Calu3 (cell line): ENCODE results near the gene HNF1B. TPM values are rescaled to one million over a fixed set of nuclear protein-coding genes. Genes with fewer than 3 reads are reported as not detected.

ENCODE experiments used
- BruUV-seq: library from RNA; stranded (reverse); fragments of 400-500 nt; replicated peaks from 2 replicates; lab custom pipeline; 2021; lab: Mats Ljungman, UMichigan
- CTCF ChIA-PET: fragments of 300-600 bp; sonication (Branson Sonifier 250); formaldehyde crosslinking; loops from one replicate; lab custom pipeline; 2022; ENCODE audit warnings: antibody characterized with exemption; lab: Charles Lee
- DNase-seq: peaks from one replicate; pipeline ENCODE4 v3.0.0; 2022
- H3K27ac Mint-ChIP-seq: one replicate; pipeline ENCODE4 v1.8.0; 2022; ENCODE audit warnings: mixed read lengths; ENCODE audit not compliant: unreplicated experiment
- H3K27me3 Mint-ChIP-seq: one replicate; pipeline ENCODE4 v1.8.0; 2022; ENCODE audit warnings: mixed read lengths; ENCODE audit not compliant: unreplicated experiment
- H3K36me3 Mint-ChIP-seq: one replicate; pipeline ENCODE4 v1.8.0; 2022; ENCODE audit warnings: mild to moderate bottlenecking, moderate library complexity, mixed read lengths; ENCODE audit not compliant: insufficient read depth, unreplicated experiment
- H3K4me1 Mint-ChIP-seq: one replicate; pipeline ENCODE4 v1.8.0; 2022; ENCODE audit warnings: mild to moderate bottlenecking, low read depth, mixed read lengths; ENCODE audit not compliant: unreplicated experiment
- H3K4me3 Mint-ChIP-seq: one replicate; pipeline ENCODE4 v1.8.0; 2022; ENCODE audit warnings: mild to moderate bottlenecking, low read depth, moderate library complexity, mixed read lengths; ENCODE audit not compliant: unreplicated experiment
- H3K9me3 Mint-ChIP-seq: one replicate; pipeline ENCODE4 v1.8.0; 2022; ENCODE audit warnings: low read depth, mixed read lengths; ENCODE audit not compliant: unreplicated experiment
- intact Hi-C: fragments of 100-400 bp; cut with micrococcal nuclease; formaldehyde crosslinking; loops from one replicate; pipeline ENCODE4 v1.10.0; 2022; ENCODE audit not compliant: unreplicated experiment
- total RNA-seq: library from RNA; stranded (reverse); gene quantifications from 2 replicates; pipeline ENCODE4 v1.2.3, GENCODE V29; 2022
- TF ChIP-seq, protein P1 (sequence below): fragments of 200-600 bp; IDR thresholded peaks from one replicate; pipeline ENCODE4 v1.8.0; 2022; ENCODE audit warnings: antibody characterized with exemption; ENCODE audit not compliant: unreplicated experiment

HNF1B gene
- total RNA-seq, 1 experiment from 2014 or later, result 127 TPM

DNA sequence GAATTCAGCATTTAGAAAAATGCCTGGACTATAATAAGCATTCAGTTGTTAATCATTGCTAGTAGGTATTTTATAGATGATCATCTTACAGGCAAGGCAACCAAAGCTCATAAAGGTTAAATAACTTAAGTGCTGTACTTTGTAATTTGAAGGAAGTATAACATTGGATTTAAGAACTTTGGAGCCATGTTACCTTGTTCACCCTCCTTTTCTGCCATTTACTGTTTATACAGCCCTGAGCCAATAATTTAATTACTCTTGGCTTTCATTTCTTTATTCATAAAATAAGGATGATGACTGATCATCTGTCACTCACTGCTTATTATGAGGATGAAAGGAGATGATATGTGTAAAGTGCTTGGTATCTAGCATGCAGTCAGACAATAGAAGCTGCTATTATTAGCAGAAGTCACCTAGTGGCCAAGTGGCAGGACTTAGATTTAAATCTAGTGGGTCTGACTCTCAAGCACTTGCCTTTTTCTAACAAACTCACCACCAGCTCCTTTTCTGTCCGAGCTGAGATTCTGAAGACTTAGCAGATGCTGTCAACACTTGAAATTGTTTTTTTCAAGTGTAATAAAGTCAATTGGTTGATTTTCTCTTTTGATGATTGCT lies 83.4 kb downstream of the HNF1B start:
- Mint-ChIP-seq H3K4me1 (peaks cover 7% of the 10 kb centered on the region), H3K27me3 (no peaks in the 10 kb centered on the region), H3K9me3 (no peaks in the 10 kb centered on the region), H3K27ac (no peak overlapping the region), H3K36me3 (no peaks in the 10 kb centered on the region), H3K4me3 (no peak overlapping the region)
- no TSS peak for BruUV-seq
- DNase-seq, result no peak
- intact Hi-C loops, result no loop called here
- CTCF ChIA-PET, result interaction anchor here (0.6 to 1.9 kb wide), 8 partner anchors 9 to 1500 kb away, joined by 3 to 6 read pairs (median 3); partner anchors contain the start of gene HNF1B
- TF ChIP-seq, protein P1, sequence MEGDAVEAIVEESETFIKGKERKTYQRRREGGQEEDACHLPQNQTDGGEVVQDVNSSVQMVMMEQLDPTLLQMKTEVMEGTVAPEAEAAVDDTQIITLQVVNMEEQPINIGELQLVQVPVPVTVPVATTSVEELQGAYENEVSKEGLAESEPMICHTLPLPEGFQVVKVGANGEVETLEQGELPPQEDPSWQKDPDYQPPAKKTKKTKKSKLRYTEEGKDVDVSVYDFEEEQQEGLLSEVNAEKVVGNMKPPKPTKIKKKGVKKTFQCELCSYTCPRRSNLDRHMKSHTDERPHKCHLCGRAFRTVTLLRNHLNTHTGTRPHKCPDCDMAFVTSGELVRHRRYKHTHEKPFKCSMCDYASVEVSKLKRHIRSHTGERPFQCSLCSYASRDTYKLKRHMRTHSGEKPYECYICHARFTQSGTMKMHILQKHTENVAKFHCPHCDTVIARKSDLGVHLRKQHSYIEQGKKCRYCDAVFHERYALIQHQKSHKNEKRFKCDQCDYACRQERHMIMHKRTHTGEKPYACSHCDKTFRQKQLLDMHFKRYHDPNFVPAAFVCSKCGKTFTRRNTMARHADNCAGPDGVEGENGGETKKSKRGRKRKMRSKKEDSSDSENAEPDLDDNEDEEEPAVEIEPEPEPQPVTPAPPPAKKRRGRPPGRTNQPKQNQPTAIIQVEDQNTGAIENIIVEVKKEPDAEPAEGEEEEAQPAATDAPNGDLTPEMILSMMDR, result peak; percentile 12

DNA sequence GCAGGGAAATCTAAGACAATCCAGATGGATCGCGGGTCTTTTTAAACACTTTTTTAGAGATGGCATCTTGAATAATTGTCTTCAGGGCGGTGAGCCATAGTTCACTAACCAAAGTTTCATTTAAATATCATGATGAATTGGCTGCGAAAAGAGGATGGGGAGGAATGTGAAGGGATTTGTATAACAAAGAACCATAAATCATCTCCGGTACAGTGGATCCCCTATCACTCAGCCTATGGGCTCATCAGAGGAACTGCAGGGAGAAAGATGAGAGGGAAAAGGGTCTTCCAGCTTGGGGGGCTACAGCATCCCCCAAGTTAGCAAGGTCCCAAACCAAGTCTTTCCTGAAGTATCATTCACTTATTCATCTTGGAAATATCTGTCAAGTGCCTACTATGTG lies 84.9 kb downstream of the HNF1B start:
- TF ChIP-seq, protein P1, result no peak
- Mint-ChIP-seq H3K4me3 (no peak overlapping the region), H3K27me3 (no peaks in the 10 kb centered on the region), H3K9me3 (no peaks in the 10 kb centered on the region), H3K4me1 (peaks cover 7% of the 10 kb centered on the region), H3K36me3 (no peaks in the 10 kb centered on the region), H3K27ac (no peak overlapping the region)
- no TSS peak for BruUV-seq
- intact Hi-C loops, result no loop called here
- CTCF ChIA-PET, result interaction anchor here (0.6 to 1.9 kb wide), 4 partner anchors 9 to 157 kb away, joined by 3 to 8 read pairs (median 4); no protein-coding TSS in a partner anchor
- no peak for DNase-seq

DNA sequence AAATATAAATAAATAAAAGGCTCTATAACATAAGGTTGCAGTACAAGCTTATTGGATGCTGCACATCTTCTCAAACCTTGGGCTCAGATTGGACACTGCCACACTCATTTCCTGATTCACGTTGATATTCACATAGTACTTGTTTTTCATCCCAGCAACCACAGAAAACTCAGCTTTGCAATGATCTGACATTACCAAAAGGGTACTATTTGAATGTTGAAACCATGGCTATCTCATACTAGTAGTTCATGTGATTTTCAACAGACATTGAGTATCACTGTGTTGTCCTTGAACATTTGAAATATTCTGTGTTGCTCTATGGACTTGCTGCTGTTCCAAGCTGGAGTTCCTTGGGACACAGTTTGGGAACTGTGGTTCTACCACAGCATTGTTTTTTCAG lies 87.7 kb downstream of the HNF1B start:
- TF ChIP-seq, protein P1, result no peak
- H3K9me3 Mint-ChIP-seq, result no peaks in the 10 kb centered on the region
- no peak overlapping the region for H3K27ac Mint-ChIP-seq
- H3K4me1 Mint-ChIP-seq, result peaks cover 3% of the 10 kb centered on the region
- no TSS peak for BruUV-seq
- DNase-seq, result no peak
- no peaks in the 10 kb centered on the region for H3K36me3 Mint-ChIP-seq
- H3K27me3 Mint-ChIP-seq, result no peaks in the 10 kb centered on the region
- CTCF ChIA-PET, result interaction anchor here (1.7 kb wide), 1 partner anchor 159 kb away, joined by 9 read pairs; no protein-coding TSS in a partner anchor
- intact Hi-C loops, result no loop called here
- no peak overlapping the region for H3K4me3 Mint-ChIP-seq

DNA sequence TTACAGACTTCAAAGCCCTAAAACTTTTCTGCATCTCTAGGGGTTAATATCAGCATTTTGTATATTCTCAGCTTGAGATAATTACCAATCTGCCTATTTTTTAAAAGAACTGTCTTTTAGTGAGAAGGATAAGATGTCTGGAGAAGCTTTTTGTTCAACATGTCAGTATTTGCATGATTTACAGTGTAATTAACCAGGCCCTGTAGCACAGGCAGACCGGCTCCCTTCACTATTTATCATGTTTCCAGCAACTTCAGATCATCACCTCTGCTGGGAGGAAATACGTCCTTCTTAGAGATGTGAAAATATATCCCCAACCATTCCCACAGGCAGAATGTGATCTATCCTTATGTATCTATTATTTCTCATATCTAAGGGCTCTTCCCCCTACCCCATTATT lies 93.0 kb downstream of the HNF1B start:
- no peaks in the 10 kb centered on the region for H3K9me3 Mint-ChIP-seq
- CTCF ChIA-PET, result interaction anchor here (1.0 to 7.3 kb wide), 3 partner anchors 10 to 164 kb away, joined by 3 to 135 read pairs (median 75); no protein-coding TSS in a partner anchor
- DNase-seq, result no peak
- H3K4me1 Mint-ChIP-seq, result peaks cover 17% of the 10 kb centered on the region
- intact Hi-C loops, result no loop called here
- TF ChIP-seq, protein P1, result no peak
- BruUV-seq, result no TSS peak
- no peaks in the 10 kb centered on the region for H3K27me3 Mint-ChIP-seq
- no peaks in the 10 kb centered on the region for H3K36me3 Mint-ChIP-seq
- no peak overlapping the region for H3K4me3 Mint-ChIP-seq
- H3K27ac Mint-ChIP-seq, result no peak overlapping the region
